Endothelial cell of umbilical vein (primary cell): ENCODE data around the gene KCTD19. TPM values are rescaled to one million over a fixed set of nuclear protein-coding genes. Genes with fewer than 3 reads are reported as not detected.

Experiments used
- BruUV-seq: library from RNA; stranded (reverse); fragments of 400-500 nt; replicated peaks from 2 replicates; lab custom pipeline; 2021; lab: Mats Ljungman, UMichigan
- CTCF ChIA-PET: fragments of 300-600, 350-600 bp; sonication (Branson Sonifier 250); formaldehyde crosslinking; loops from one replicate; lab custom pipeline; 2021; ENCODE audit warnings: antibody characterized with exemption, inconsistent platforms; lab: Charles Lee
- POLR2A ChIA-PET: fragments of 300-600, 350-600 bp; sonication (Branson Sonifier 250); formaldehyde crosslinking; loops from one replicate; lab custom pipeline; 2021; ENCODE audit warnings: antibody characterized with exemption, inconsistent platforms; lab: Charles Lee
- DNase-seq: peaks from one replicate; pipeline ENCODE4 v3.0.0-alpha.2; 2011; ENCODE audit warnings: low read depth, low spot score
- FAIRE-seq: peaks from 2 replicates; lab custom pipeline; 2011; peaks lifted over from hg19 to GRCh38; lab: Jason Lieb, UNC
- H2AFZ ChIP-seq: 2 replicates; pipeline ENCODE4 v1.6.0; 2012; ENCODE audit warnings: low read depth, low read length, control low read depth, inconsistent platforms
- H3K27ac ChIP-seq: 2 replicates; pipeline ENCODE4 v1.5.1; 2011; ENCODE audit warnings: low read depth, mild to moderate bottlenecking, control low read depth, low read length, moderate library complexity; ENCODE audit not compliant: insufficient read depth
- H3K27me3 ChIP-seq, 2 experiments: 2 replicates each; pipeline versions ENCODE4 v1.6.0 to v1.6.1; 2011; ENCODE audit warnings: low read length in 2 of 2, mixed read lengths in 1 of 2; ENCODE audit not compliant: control insufficient read depth in 2 of 2, insufficient read depth in 2 of 2
- H3K36me3 ChIP-seq, 2 experiments: 2 replicates in 1 of 2; 3 replicates in 1 of 2; pipeline ENCODE4 v1.5.1; 2011; ENCODE audit warnings: low read length in 2 of 2, mild to moderate bottlenecking in 1 of 2, moderate library complexity in 1 of 2; ENCODE audit not compliant: control insufficient read depth in 2 of 2, insufficient read depth in 2 of 2; ENCODE audit errors: extremely low read depth in 1 of 2
- H3K4me1 ChIP-seq: 3 replicates; pipeline ENCODE4 v1.5.1; 2011; ENCODE audit warnings: mild to moderate bottlenecking, low read length; ENCODE audit not compliant: control insufficient read depth, insufficient read depth; ENCODE audit errors: extremely low read depth
- H3K4me2 ChIP-seq: 2 replicates; pipeline ENCODE4 v1.6.1; 2011; ENCODE audit warnings: low read length, control low read depth, mixed read lengths; ENCODE audit not compliant: insufficient read depth
- H3K4me3 ChIP-seq, 3 experiments: fragments of 200-600 bp in 1 of 3; sonication (generic), shearing (Covaris generic) in 1 of 3; replicated peaks in 1 of 3; 2 replicates each; pipeline ENCODE4 v1.5.1; 2011 to 2016; ENCODE audit warnings: control low read depth in 3 of 3, low read length in 3 of 3, mild to moderate bottlenecking in 2 of 3, inconsistent platforms in 1 of 3, low read depth in 1 of 3, moderate library complexity in 1 of 3; ENCODE audit not compliant: insufficient read depth in 1 of 3
- H3K79me2 ChIP-seq: 2 replicates; pipeline ENCODE4 v1.6.0; 2012; ENCODE audit warnings: low read length, inconsistent platforms; ENCODE audit not compliant: control insufficient read depth, insufficient read depth
- H3K9ac ChIP-seq: replicated peaks from 2 replicates; pipeline ENCODE3; 2011; ENCODE audit warnings: low read length, control low read depth; ENCODE audit not compliant: insufficient read depth; ENCODE audit errors: extremely low read depth
- H3K9me1 ChIP-seq: replicated peaks from 3 replicates; pipeline ENCODE4 v1.6.0; 2011; ENCODE audit warnings: mild to moderate bottlenecking, low read length; ENCODE audit not compliant: control insufficient read depth, insufficient read depth; ENCODE audit errors: extremely low read depth
- H3K9me3 ChIP-seq: replicated peaks from 2 replicates; pipeline ENCODE4 v1.5.1; 2012; ENCODE audit warnings: low read length, inconsistent platforms; ENCODE audit not compliant: control insufficient read depth, insufficient read depth
- H4K20me1 ChIP-seq: replicated peaks from 2 replicates; pipeline ENCODE3; 2011; ENCODE audit warnings: mild to moderate bottlenecking, low read length; ENCODE audit not compliant: control insufficient read depth, insufficient read depth; ENCODE audit errors: extremely low read depth
- CTCF ChIP-seq, 2 donors: IDR thresholded peaks; 1 replicate in 1 of 2; 2 replicates in 1 of 2; pipeline ENCODE4 v1.5.1; 2011; ENCODE audit warnings: low read length in 2 of 2, mild to moderate bottlenecking in 2 of 2, moderate library complexity in 2 of 2, control low read depth in 1 of 2, inconsistent platforms in 1 of 2, low read depth in 1 of 2; ENCODE audit not compliant: insufficient read depth in 1 of 2; ENCODE audit errors: extremely low read depth in 1 of 2
- EZH2 ChIP-seq: IDR thresholded peaks from 2 replicates; pipeline ENCODE4 v1.6.1; 2012; ENCODE audit warnings: borderline replicate concordance, low read depth, mild to moderate bottlenecking, moderate library complexity, low read length, inconsistent platforms; ENCODE audit not compliant: severe bottlenecking
- FOS ChIP-seq: IDR thresholded peaks from 2 replicates; pipeline ENCODE4 v1.6.1; 2011; ENCODE audit warnings: mild to moderate bottlenecking, low read length, moderate library complexity, borderline replicate concordance; ENCODE audit not compliant: insufficient read depth
- GATA2 ChIP-seq: IDR thresholded peaks from 2 replicates; pipeline ENCODE4 v1.7.0; 2011; ENCODE audit warnings: low read depth, mild to moderate bottlenecking, moderate library complexity, mixed read lengths, low read length; ENCODE audit not compliant: insufficient read length, insufficient read depth
- JUN ChIP-seq: IDR thresholded peaks from 2 replicates; pipeline ENCODE4 v1.6.1; 2011; ENCODE audit warnings: borderline replicate concordance, low read depth; ENCODE audit not compliant: insufficient read length, insufficient read depth
- MYC ChIP-seq: IDR thresholded peaks from one replicate; pipeline ENCODE4 v1.6.1; 2011; ENCODE audit warnings: mild to moderate bottlenecking, low read depth, low read length
- POLR2A ChIP-seq: IDR thresholded peaks from 2 replicates; pipeline ENCODE4 v1.6.1; 2012; ENCODE audit warnings: low read depth, mild to moderate bottlenecking, control low read depth, low read length
- POLR2AphosphoS5 ChIP-seq: IDR thresholded peaks from 2 replicates; pipeline ENCODE4 v1.6.1; 2012; ENCODE audit warnings: low read depth, mild to moderate bottlenecking, control low read depth, low read length, moderate library complexity; ENCODE audit not compliant: insufficient read depth
- dilution Hi-C: fragments of 300-500 bp; cut with MboI; formaldehyde crosslinking; loops from one replicate; pipeline ENCODE4 v1.15.0; 2019; ENCODE audit warnings: low sequenced_read_pairs; ENCODE audit not compliant: extremely low pct_ligation_motif_present
- intact Hi-C: fragments of 100-400 bp; cut with micrococcal nuclease; formaldehyde crosslinking; loops from one replicate; pipeline ENCODE4 v1.10.0; 2022
- polyA plus RNA-seq, 4 experiments: library from polyadenylated mRNA; depleted of rRNA in 3 of 4; stranded (reverse) in 3 of 4; unstranded in 1 of 4; fragments of >200 nt; gene quantifications; 2 replicates each; pipeline versions ENCODE4 v1.2.1 to v1.2.3, GENCODE V29; 2011 to 2012; ENCODE audit warnings: missing spikeins in 1 of 4
- total RNA-seq: library from RNA; stranded (reverse); gene quantifications from 2 replicates; pipeline ENCODE4 v1.2.3, GENCODE V29; 2021
- TF ChIP-seq, protein P1 (sequence below): IDR thresholded peaks from 2 replicates; pipeline ENCODE4 v1.6.1; 2011; ENCODE audit not compliant: insufficient read depth, insufficient read length

Gene KCTD19
- total and polyA plus RNA-seq, 2 donors (not counting 3 experiments of a cell fraction or from before 2014, with no cell fraction given), result 0.21 to 0.44 TPM

- no peaks in the 10 kb centered on the region for H3K9me1 ChIP-seq
- H3K4me2 ChIP-seq, result no peak overlapping the region
- FAIRE-seq (no peak), DNase-seq (no peak)
- H3K79me2 ChIP-seq, result no peaks in the 10 kb centered on the region
- dilution Hi-C loops (no loop called here), intact Hi-C loops (no loop called here)
- no peaks in the 10 kb centered on the region for H3K36me3 ChIP-seq
- H3K9ac ChIP-seq, result no peak overlapping the region
- TF ChIP-seq FOS (no peak), EZH2 (no peak), GATA2 (no peak), POLR2AphosphoS5 (no peak), POLR2A (no peak), MYC (no peak), JUN (no peak), CTCF (IDR thresholded peaks at IDR 0.05; ENCODE audit: extremely low read depth in 1 of 2, insufficient read depth in 1 of 2, low read depth in 1 of 2, low read length in 2 of 2) (no peak)
- TF ChIP-seq, protein P1, sequence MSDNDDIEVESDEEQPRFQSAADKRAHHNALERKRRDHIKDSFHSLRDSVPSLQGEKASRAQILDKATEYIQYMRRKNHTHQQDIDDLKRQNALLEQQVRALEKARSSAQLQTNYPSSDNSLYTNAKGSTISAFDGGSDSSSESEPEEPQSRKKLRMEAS, result no peak
- no peaks in the 10 kb centered on the region for H4K20me1 ChIP-seq
- no peak overlapping the region for H3K4me3 ChIP-seq
- H3K27me3 ChIP-seq, result no peaks in the 10 kb centered on the region
- H3K9me3 ChIP-seq, result no peaks in the 10 kb centered on the region
- H2AFZ ChIP-seq, result no peak overlapping the region
- POLR2A ChIA-PET, result no interaction called here
- H3K4me1 ChIP-seq, result no peaks in the 10 kb centered on the region
- CTCF ChIA-PET, result interaction anchor here (2.1 kb wide), 1 partner anchor 98 kb away, joined by 6 read pairs; no protein-coding TSS in a partner anchor
- no peak overlapping the region for H3K27ac ChIP-seq
- BruUV-seq, result no TSS peak
Observed at GRCh38 chr16:67301080-67301782, 25.3 kb downstream of the KCTD19 start.
